Osteoblast (primary cell): ENCODE data around the gene IRF8. TPM values are rescaled to one million over a fixed set of nuclear protein-coding genes. Genes with fewer than 3 reads are reported as not detected.

Source experiments
- DNase-seq: peaks from one replicate; pipeline ENCODE4 v3.0.0; 2011; ENCODE audit warnings: low spot score, mixed read lengths; ENCODE audit not compliant: insufficient read length; ENCODE audit errors: missing footprints
- H2AFZ ChIP-seq: 2 replicates; pipeline ENCODE4 v1.6.0; 2011; ENCODE audit warnings: mild to moderate bottlenecking, low read length
- H3K27ac ChIP-seq: 2 replicates; pipeline ENCODE4 v1.5.1; 2011; ENCODE audit warnings: mild to moderate bottlenecking, low read depth, low read length, moderate library complexity
- H3K27me3 ChIP-seq: 2 replicates; pipeline ENCODE4 v1.6.0; 2012; ENCODE audit warnings: mild to moderate bottlenecking, control low read depth, inconsistent platforms, low read length, moderate library complexity; ENCODE audit not compliant: insufficient read depth
- H3K36me3 ChIP-seq: 2 replicates; pipeline ENCODE4 v1.5.1; 2011; ENCODE audit warnings: mild to moderate bottlenecking, low read length, control low read depth, moderate library complexity; ENCODE audit not compliant: insufficient read depth
- H3K4me1 ChIP-seq: 2 replicates; pipeline ENCODE4 v1.5.1; 2011; ENCODE audit warnings: mild to moderate bottlenecking, low read length, control low read depth, moderate library complexity; ENCODE audit not compliant: insufficient read depth
- H3K4me2 ChIP-seq: 2 replicates; pipeline ENCODE4 v1.6.0; 2011; ENCODE audit warnings: mild to moderate bottlenecking, low read length; ENCODE audit not compliant: insufficient read depth
- H3K4me3 ChIP-seq: fragments of 200-600 bp; sonication (generic); 3 replicates; pipeline ENCODE4 v1.5.1; 2012; ENCODE audit warnings: mild to moderate bottlenecking, low read length, inconsistent platforms; ENCODE audit not compliant: insufficient read depth
- H3K79me2 ChIP-seq: 2 replicates; pipeline ENCODE4 v1.6.0; 2012; ENCODE audit warnings: mild to moderate bottlenecking, low read length, control low read depth, inconsistent platforms; ENCODE audit not compliant: insufficient read depth
- H3K9me3 ChIP-seq: 2 replicates; pipeline ENCODE4 v1.5.1; 2011; ENCODE audit warnings: low read depth, low read length, control low read depth
- H4K20me1 ChIP-seq: 2 replicates; pipeline ENCODE4 v1.6.0; 2012; ENCODE audit warnings: mild to moderate bottlenecking, low read length, control low read depth; ENCODE audit not compliant: insufficient read depth
- total RNA-seq: library from RNA; depleted of rRNA; stranded (reverse); fragments of >200 nt; gene quantifications from 2 replicates; pipeline ENCODE4 v1.2.3, GENCODE V29; 2012
- TF ChIP-seq, protein P1 (sequence below): IDR thresholded peaks from 2 replicates; pipeline ENCODE4 v1.5.1; 2011; ENCODE audit warnings: mild to moderate bottlenecking, low read depth, low read length, moderate library complexity; ENCODE audit errors: extremely low read depth

The IRF8 gene
- total RNA-seq, 1 donor, result 0.36 TPM

DNA sequence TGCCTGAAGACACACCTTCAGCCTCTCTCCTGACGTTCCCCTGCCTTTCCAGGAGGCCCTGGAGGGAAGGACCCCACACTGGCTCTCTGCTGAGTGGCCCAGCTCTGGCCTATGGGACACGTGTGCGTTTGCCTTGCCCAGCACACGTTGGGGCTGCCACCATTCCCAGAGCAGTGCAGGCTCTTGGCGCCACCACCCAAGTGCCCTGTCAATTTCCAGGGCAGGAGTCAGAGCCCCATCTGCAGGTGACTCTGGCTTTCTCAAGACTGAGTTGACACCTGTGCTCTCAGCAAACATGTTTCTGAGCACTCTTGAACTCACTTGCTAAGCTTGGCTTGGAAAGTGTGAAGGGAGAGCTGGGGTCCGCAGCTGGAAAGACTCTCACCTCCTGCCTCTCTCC is 4.7 kb upstream of the IRF8 start:
- Histone ChIP-seq H3K4me3 (no peak overlapping the region), H3K79me2 (no peaks in the 10 kb centered on the region), H4K20me1 (no peaks in the 10 kb centered on the region), H3K4me2 (no peak overlapping the region), H3K27ac (no peak overlapping the region), H3K4me1 (peaks cover 3% of the 10 kb centered on the region), H3K36me3 (no peaks in the 10 kb centered on the region), H3K9me3 (no peaks in the 10 kb centered on the region), H2AFZ (no peak overlapping the region), H3K27me3 (peaks cover 48% of the 10 kb centered on the region)
- TF ChIP-seq, protein P1, sequence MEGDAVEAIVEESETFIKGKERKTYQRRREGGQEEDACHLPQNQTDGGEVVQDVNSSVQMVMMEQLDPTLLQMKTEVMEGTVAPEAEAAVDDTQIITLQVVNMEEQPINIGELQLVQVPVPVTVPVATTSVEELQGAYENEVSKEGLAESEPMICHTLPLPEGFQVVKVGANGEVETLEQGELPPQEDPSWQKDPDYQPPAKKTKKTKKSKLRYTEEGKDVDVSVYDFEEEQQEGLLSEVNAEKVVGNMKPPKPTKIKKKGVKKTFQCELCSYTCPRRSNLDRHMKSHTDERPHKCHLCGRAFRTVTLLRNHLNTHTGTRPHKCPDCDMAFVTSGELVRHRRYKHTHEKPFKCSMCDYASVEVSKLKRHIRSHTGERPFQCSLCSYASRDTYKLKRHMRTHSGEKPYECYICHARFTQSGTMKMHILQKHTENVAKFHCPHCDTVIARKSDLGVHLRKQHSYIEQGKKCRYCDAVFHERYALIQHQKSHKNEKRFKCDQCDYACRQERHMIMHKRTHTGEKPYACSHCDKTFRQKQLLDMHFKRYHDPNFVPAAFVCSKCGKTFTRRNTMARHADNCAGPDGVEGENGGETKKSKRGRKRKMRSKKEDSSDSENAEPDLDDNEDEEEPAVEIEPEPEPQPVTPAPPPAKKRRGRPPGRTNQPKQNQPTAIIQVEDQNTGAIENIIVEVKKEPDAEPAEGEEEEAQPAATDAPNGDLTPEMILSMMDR, result no peak
- no peak for DNase-seq

DNA sequence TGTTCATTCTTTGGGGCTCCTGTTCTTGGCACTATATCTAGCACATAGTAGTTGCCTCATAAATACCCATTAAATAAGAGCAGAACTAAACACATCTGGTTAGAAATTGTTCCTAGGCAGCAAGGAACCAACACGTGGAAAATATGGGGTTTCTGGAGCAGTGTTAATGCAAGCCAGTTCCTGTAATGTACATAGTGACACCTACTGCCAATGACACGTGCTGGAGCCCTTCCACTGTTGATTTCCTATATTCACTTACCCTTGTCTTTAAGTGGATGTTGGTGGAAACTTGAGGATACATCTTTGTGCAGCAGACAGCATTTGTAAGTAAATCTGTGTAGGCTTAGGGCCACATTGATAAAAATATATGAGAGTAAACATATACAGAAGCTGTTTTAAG is 1.6 kb upstream of the IRF8 start:
- Histone ChIP-seq H3K27ac (no peak overlapping the region), H3K4me1 (no peaks in the 10 kb centered on the region), H3K79me2 (no peaks in the 10 kb centered on the region), H4K20me1 (no peaks in the 10 kb centered on the region), H3K27me3 (peaks cover 77% of the 10 kb centered on the region), H3K36me3 (no peaks in the 10 kb centered on the region), H3K4me2 (no peak overlapping the region), H3K9me3 (no peaks in the 10 kb centered on the region), H2AFZ (no peak overlapping the region), H3K4me3 (no peak overlapping the region)
- TF ChIP-seq, protein P1, result no peak
- DNase-seq, result no peak

DNA sequence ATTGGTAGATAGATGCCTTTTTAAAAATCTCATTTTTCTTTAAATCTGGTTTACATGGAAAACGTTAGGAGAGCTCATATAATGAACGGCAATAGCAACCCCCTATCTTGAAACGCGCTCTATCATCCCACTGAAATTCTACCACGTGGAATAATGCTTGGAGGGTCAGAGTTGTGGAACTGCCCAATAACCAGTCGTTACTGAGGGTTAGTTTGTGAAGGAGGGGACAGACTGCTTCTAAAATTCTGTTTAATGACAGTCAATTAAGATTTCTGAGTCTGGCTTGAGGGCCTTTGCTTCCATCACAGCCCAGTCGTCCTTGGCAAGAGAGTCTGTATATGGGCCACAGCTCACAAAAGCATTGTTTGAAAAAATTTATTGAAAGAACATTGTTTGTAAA is 482 bp downstream of the IRF8 start:
- no peaks in the 10 kb centered on the region for H4K20me1 ChIP-seq
- no peak overlapping the region for H3K4me3 ChIP-seq
- H3K36me3 ChIP-seq, result no peaks in the 10 kb centered on the region
- TF ChIP-seq, protein P1, result no peak
- H3K4me1 ChIP-seq, result no peaks in the 10 kb centered on the region
- no peak overlapping the region for H3K27ac ChIP-seq
- no peaks in the 10 kb centered on the region for H3K79me2 ChIP-seq
- no peak for DNase-seq
- peaks cover 68% of the 10 kb centered on the region for H3K27me3 ChIP-seq
- H3K4me2 ChIP-seq, result no peak overlapping the region
- no peak overlapping the region for H2AFZ ChIP-seq
- no peaks in the 10 kb centered on the region for H3K9me3 ChIP-seq

DNA sequence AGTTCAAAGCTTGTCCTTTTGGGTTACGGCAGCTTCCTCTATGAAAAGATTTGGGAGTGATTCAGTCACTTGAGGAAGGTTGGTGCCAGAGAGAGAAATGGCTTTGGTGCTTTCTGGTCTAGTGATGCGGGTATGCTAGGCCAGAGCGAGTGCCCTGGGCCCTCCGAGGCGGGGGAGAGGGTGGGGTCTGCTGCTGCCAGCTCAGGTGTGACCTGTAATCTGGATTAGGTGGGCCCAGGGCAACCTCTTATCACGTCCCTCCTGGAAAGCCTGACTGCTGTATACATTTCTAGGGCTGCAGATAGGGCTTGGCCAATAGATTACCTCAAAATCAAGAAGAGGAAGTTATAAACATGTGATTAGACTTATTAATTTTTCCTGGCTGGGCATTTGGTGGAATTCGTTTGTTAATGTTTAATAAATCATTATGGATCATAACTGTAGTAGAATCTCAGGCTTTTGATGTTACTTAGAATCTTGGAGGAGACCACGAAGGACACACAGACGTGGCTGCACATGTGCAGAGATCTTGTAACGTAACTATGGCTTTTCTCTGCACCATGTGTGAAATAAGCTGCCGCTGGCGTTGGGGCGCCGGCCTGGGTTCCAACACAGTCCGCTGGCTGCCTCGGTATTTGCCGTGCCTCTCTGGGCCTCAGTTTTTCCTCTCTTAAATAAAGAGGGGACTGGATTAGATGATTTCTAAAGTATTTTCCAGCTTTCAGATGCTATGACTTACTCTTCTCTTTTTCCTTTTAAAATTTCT is 1.2 kb downstream of the IRF8 start:
- Histone ChIP-seq H4K20me1 (no peaks in the 10 kb centered on the region), H3K79me2 (no peaks in the 10 kb centered on the region), H3K36me3 (no peaks in the 10 kb centered on the region), H3K4me3 (no peak overlapping the region), H3K4me2 (no peak overlapping the region), H3K27me3 (peaks cover 61% of the 10 kb centered on the region), H3K9me3 (no peaks in the 10 kb centered on the region), H2AFZ (no peak overlapping the region), H3K4me1 (no peaks in the 10 kb centered on the region), H3K27ac (no peak overlapping the region)
- TF ChIP-seq, protein P1, result no peak
- DNase-seq, result no peak
